Transverse colon (tissue), 4 donors: ENCODE data around the gene TGM3. TPM values are rescaled to one million over a fixed set of nuclear protein-coding genes. Genes with fewer than 3 reads are reported as not detected.
A peak's percentile ranks its signal among the peaks of the same experiment; 100 is the strongest.

ENCODE experiments used
- DNase-seq: peaks from one replicate; pipeline ENCODE4 v3.0.0-alpha.2; 2019
- H3K27ac ChIP-seq, 4 donors: fragments of 200-600 bp; sonication (generic); 2 replicates each; pipeline ENCODE4 v1.5.1; 2016 to 2018; ENCODE audit warnings: inconsistent platforms in 4 of 4
- H3K27me3 ChIP-seq: fragments of 200-600 bp; sonication (generic); 2 replicates; pipeline ENCODE4 v1.5.1; 2017; ENCODE audit warnings: inconsistent platforms
- H3K36me3 ChIP-seq, 4 donors: fragments of 200-600 bp; sonication (generic); 2 replicates each; pipeline ENCODE4 v1.5.1; 2017 to 2019; ENCODE audit warnings: inconsistent platforms in 4 of 4
- H3K4me1 ChIP-seq, 4 donors: fragments of 200-600 bp; sonication (generic); 2 replicates each; pipeline ENCODE4 v1.5.1; 2017 to 2020; ENCODE audit warnings: inconsistent platforms in 4 of 4
- H3K4me3 ChIP-seq, 4 donors: fragments of 200-600 bp; sonication (generic); 1 replicate in 1 of 4; 2 replicates in 3 of 4; pipeline versions ENCODE4 v1.5.1 to v1.6.1; 2017 to 2019; ENCODE audit warnings: inconsistent platforms in 4 of 4
- H3K9me3 ChIP-seq, 2 donors: fragments of 200-600 bp; sonication (generic); 2 replicates each; pipeline ENCODE4 v1.5.1; 2017 to 2019; ENCODE audit warnings: inconsistent platforms in 2 of 2
- CTCF ChIP-seq, 5 experiments: fragments of 200-600 bp in 3 of 5; fragments of 450-650 bp in 2 of 5; sonication (generic) in 3 of 5; IDR thresholded peaks; 1 replicate in 2 of 5; 2 replicates in 3 of 5; pipeline ENCODE4 v1.5.1; 2016 to 2017; ENCODE audit warnings: antibody characterized with exemption in 5 of 5, inconsistent platforms in 3 of 5, mild to moderate bottlenecking in 2 of 5, moderate library complexity in 1 of 5
- EP300 ChIP-seq: sonication (generic); formaldehyde crosslinking; IDR thresholded peaks from one replicate; pipeline ENCODE4 v1.6.1; 2017; ENCODE audit warnings: antibody characterized with exemption, low read depth
- POLR2A ChIP-seq: fragments of 450-650 bp; IDR thresholded peaks from one replicate; pipeline ENCODE4 v1.6.1; 2016; ENCODE audit warnings: antibody characterized with exemption, mild to moderate bottlenecking, moderate library complexity
- POLR2AphosphoS5 ChIP-seq, 3 donors: sonication (generic); formaldehyde crosslinking; IDR thresholded peaks; one replicate each; pipeline ENCODE4 v1.6.1; 2016; ENCODE audit warnings: antibody characterized with exemption in 3 of 3
- WGBS, 2 donors: methylation state at CpG; one replicate each; pipeline ENCODE4 v1.1.5; 2018; ENCODE audit warnings: low coverage in 1 of 2; 5-methylcytosine and 5-hydroxymethylcytosine counted together
- in situ Hi-C, 4 donors: fragments of 200-750 bp; cut with MboI; loops; one replicate each; pipeline versions ENCODE4 v1.15.0 to v1.15.1; 2017; ENCODE audit warnings: low sequenced_read_pairs in 3 of 4, low pct_ligation_motif_present in 1 of 4, low pct_unique_long_range_greater_than_20kb in 1 of 4
- intact Hi-C: fragments of 100-400 bp; cut with DNase I; formaldehyde crosslinking; loops from one replicate; pipeline ENCODE4 v1.15.1; 2023; ENCODE audit warnings: low total_unique reads
- total RNA-seq, 4 donors: library from RNA; depleted of rRNA; stranded (reverse); fragments of >200 nt; gene quantifications; one replicate each; pipeline ENCODE4 v1.1.0, GENCODE V29; 2016

TGM3 gene
- total RNA-seq, 4 donors from 2014 or later, result 0.14 TPM; not detected in 3

GRCh38 chr20:2329286-2329685, 33.5 kb downstream of the TGM3 start:
- intact Hi-C loops (no loop called here), in situ Hi-C loops (no loop called here)
- no peaks in the 10 kb centered on the region for H3K36me3 ChIP-seq
- WGBS, 2 donors, result 79 to 82% methylated on average over 4 to 5 of the region's 5 CpGs
- peaks cover 0 to 4% (median 4%) of the 10 kb centered on the region in 4 donors for H3K4me1 ChIP-seq
- TF ChIP-seq CTCF (IDR thresholded peaks at IDR 0.05) (no peak), POLR2AphosphoS5 (IDR thresholded peaks at IDR 0.05) (no peak), EP300 (no peak), POLR2A (no peak)
- no peak for DNase-seq
- no peak overlapping the region for H3K4me3 ChIP-seq
- no peaks in the 10 kb centered on the region for H3K9me3 ChIP-seq
- H3K27me3 ChIP-seq, result no peaks in the 10 kb centered on the region
- H3K27ac ChIP-seq, result peak overlapping the region in 3 of 4 donors; percentile 34 to 69 (median 45)

DNA sequence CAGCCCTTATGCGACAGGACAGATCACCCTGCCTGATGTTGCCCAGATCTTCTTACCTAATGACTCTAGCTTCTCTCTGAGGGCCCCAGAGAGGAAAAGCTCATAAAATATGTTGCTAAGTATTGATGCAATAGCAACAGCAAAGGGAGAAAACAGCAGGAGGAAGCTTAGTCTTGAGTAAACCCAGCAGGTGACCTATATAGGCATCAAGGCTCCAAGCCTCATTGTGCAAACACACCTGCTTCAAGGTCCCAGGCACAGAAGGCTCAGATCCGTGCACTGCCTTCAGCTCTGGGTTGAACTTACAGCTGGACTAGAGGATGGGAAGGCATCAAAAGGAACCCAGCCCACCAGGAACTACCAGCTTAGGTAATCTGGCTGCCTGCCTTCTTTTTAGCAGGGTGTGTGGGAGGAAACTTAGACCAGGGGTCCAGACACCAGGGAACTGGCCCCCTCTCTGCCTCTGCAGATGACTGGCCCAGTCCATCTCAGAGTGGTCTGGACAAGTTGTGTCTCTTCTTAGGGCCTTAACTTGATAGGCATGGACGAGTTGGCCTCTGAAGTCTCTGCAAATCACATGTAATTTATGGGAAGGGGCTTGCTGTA, 34.4 kb downstream of the TGM3 start:
- Histone ChIP-seq H3K36me3 (no peaks in the 10 kb centered on the region), H3K4me3 (no peak overlapping the region), H3K4me1 (peaks cover 0 to 4% (median 4%) of the 10 kb centered on the region in 4 donors), H3K9me3 (no peaks in the 10 kb centered on the region), H3K27me3 (no peaks in the 10 kb centered on the region), H3K27ac (peak overlapping the region; percentile 38 to 69 (median 44))
- in situ Hi-C loops (no loop called here), intact Hi-C loops (no loop called here)
- TF ChIP-seq CTCF (IDR thresholded peaks at IDR 0.05), result no peak
- TF ChIP-seq POLR2AphosphoS5 (IDR thresholded peaks at IDR 0.05), result peak in 2 of 3 donors; percentile 17 to 41
- peak; percentile 42 for DNase-seq
- 0 to 40% methylated on average over 1 to 3 of the region's 3 CpGs for WGBS, 2 donors

- DNase-seq, result no peak
- no peaks in the 10 kb centered on the region for H3K9me3 ChIP-seq
- no peak overlapping the region for H3K4me3 ChIP-seq
- WGBS, 2 donors, result 79 to 84% methylated on average over 4 to 5 of the region's 5 CpGs
- H3K36me3 ChIP-seq, result no peaks in the 10 kb centered on the region
- intact Hi-C loops, result no loop called here
- H3K27me3 ChIP-seq, result no peaks in the 10 kb centered on the region
- TF ChIP-seq POLR2AphosphoS5 (IDR thresholded peaks at IDR 0.05) (no peak), EP300 (no peak), CTCF (IDR thresholded peaks at IDR 0.05) (no peak), POLR2A (no peak)
- H3K27ac ChIP-seq, result no peak overlapping the region
- H3K4me1 ChIP-seq, result peaks cover 0 to 4% (median 3%) of the 10 kb centered on the region in 4 donors
- in situ Hi-C loops, result no loop called here
Observed at GRCh38 chr20:2331106-2331505, 35.3 kb downstream of the TGM3 start.

- DNase-seq, result no peak
- TF ChIP-seq CTCF (IDR thresholded peaks at IDR 0.05) (no peak), POLR2AphosphoS5 (IDR thresholded peaks at IDR 0.05) (no peak), EP300 (no peak), POLR2A (no peak)
- intact Hi-C loops (no loop called here), in situ Hi-C loops (no loop called here)
- Histone ChIP-seq H3K27me3 (no peaks in the 10 kb centered on the region), H3K9me3 (no peaks in the 10 kb centered on the region), H3K4me1 (peaks cover 0 to 4% (median 2%) of the 10 kb centered on the region in 4 donors), H3K36me3 (no peaks in the 10 kb centered on the region), H3K4me3 (no peak overlapping the region), H3K27ac (no peak overlapping the region)
- WGBS, 2 donors, result 75 to 85% methylated on average over 1 to 17 of the region's 17 CpGs
Observed at GRCh38 chr20:2331901-2332565, 36.2 kb downstream of the TGM3 start.
